HK-2 (cell line): ENCODE measurements around the gene STS.

ENCODE experiments used
- DNase-seq: peaks from one replicate; pipeline ENCODE4 v3.0.0-alpha.2; 2018; ENCODE audit not compliant: unreplicated experiment

STS gene

GRCh38 chrX:7179446-7179845 is 31.9 kb downstream of the STS start:
- no peak for DNase-seq

GRCh38 chrX:7184816-7185215 is 37.3 kb downstream of the STS start:
- DNase-seq, result no peak

- DNase-seq, result no peak
These were observed 41.2 kb downstream of the STS start for GRCh38 chrX:7188672-7189071.

- no peak for DNase-seq
These were observed 42.6 kb downstream of the STS start for GRCh38 chrX:7190157-7190556.

- DNase-seq, result no peak
These were observed 44.2 kb downstream of the STS start for GRCh38 chrX:7191681-7192110.

GRCh38 chrX:7192871-7193270 is 45.4 kb downstream of the STS start:
- DNase-seq, result no peak

- no peak for DNase-seq
These were observed 47.1 kb downstream of the STS start for GRCh38 chrX:7194606-7195005.
